ENCODE results near the gene WDPCP. TPM values are rescaled to one million over a fixed set of nuclear protein-coding genes. Genes with fewer than 3 reads are reported as not detected.
"Not testable (repeated sequence)": the region's sequence is repeated elsewhere in the genome, so short reads cannot be mapped to it uniquely, and the experiment has no call there.

The WDPCP gene
- total RNA-seq, 4 donors from 2014 or later, result 7.8 to 23.7 (median 10.7) TPM

- H3K4me3 ChIP-seq, result no peak overlapping the region
- TF ChIP-seq CTCF (IDR thresholded peaks at IDR 0.05) (no peak), POLR2A (IDR thresholded peaks at IDR 0.05; ENCODE audit: low read depth) (no peak)
- 86% methylated on average over 4 of the region's 4 CpGs for WGBS
- no peaks in the 10 kb centered on the region for H3K4me1 ChIP-seq
- no peak for DNase-seq (ENCODE audit: extremely low spot score)
- H3K36me3 ChIP-seq, result no peaks in the 10 kb centered on the region
- intact Hi-C loops (cut with DNase I), result no loop called here
- H3K27ac ChIP-seq (replicated peaks in 1 of 4), result no peak overlapping the region
- no peaks in the 10 kb centered on the region for H3K9me3 ChIP-seq
- peaks cover 0 to 6% (median 0%) of the 10 kb centered on the region in 4 donors for H3K27me3 ChIP-seq
These were observed 509.2 kb downstream of the WDPCP start for GRCh38 chr2:63078852-63079606.

GRCh38 chr2:63074399-63074798, 513.9 kb downstream of the WDPCP start:
- 84% methylated on average over 4 of the region's 4 CpGs for WGBS
- H3K9me3 ChIP-seq; DNase-seq (ENCODE audit: extremely low spot score); H3K4me3 ChIP-seq; H3K36me3 ChIP-seq; H3K4me1 ChIP-seq; H3K27ac ChIP-seq (replicated peaks in 1 of 4); intact Hi-C loops (cut with DNase I); H3K27me3 ChIP-seq: not testable (repeated sequence)

GRCh38 chr2:63073994-63074393, 514.3 kb downstream of the WDPCP start:
- Histone ChIP-seq H3K27ac (replicated peaks in 1 of 4) (no peak overlapping the region), H3K4me3 (no peak overlapping the region), H3K36me3 (no peaks in the 10 kb centered on the region), H3K9me3 (no peaks in the 10 kb centered on the region), H3K4me1 (no peaks in the 10 kb centered on the region), H3K27me3 (peaks cover 0 to 9% (median 0%) of the 10 kb centered on the region in 4 donors)
- whole genome bisulfite sequencing, result 73% methylated on average over 3 of the region's 3 CpGs
- no peak for DNase-seq (ENCODE audit: extremely low spot score)
- TF ChIP-seq POLR2AphosphoS5 (IDR thresholded peaks at IDR 0.05), result no peak
- no peak for TF ChIP-seq POLR2A (IDR thresholded peaks at IDR 0.05; ENCODE audit: low read depth)
- TF ChIP-seq EP300 (IDR thresholded peaks at IDR 0.05), result no peak
- no peak for TF ChIP-seq CTCF (IDR thresholded peaks at IDR 0.05)
- intact Hi-C loops (cut with DNase I), result no loop called here

GRCh38 chr2:63071664-63072063, 516.6 kb downstream of the WDPCP start:
- intact Hi-C loops (cut with DNase I), result no loop called here
- Histone ChIP-seq H3K27me3 (peaks cover 0 to 17% (median 6%) of the 10 kb centered on the region in 4 donors), H3K36me3 (no peaks in the 10 kb centered on the region), H3K9me3 (no peaks in the 10 kb centered on the region), H3K27ac (replicated peaks in 1 of 4) (no peak overlapping the region), H3K4me1 (no peaks in the 10 kb centered on the region), H3K4me3 (no peak overlapping the region)
- DNase-seq (ENCODE audit: extremely low spot score), result no peak
- TF ChIP-seq POLR2A (IDR thresholded peaks at IDR 0.05; ENCODE audit: low read depth), result no peak
- no peak for TF ChIP-seq CTCF (IDR thresholded peaks at IDR 0.05)
- TF ChIP-seq POLR2AphosphoS5 (IDR thresholded peaks at IDR 0.05), result no peak
- no peak for TF ChIP-seq EP300 (IDR thresholded peaks at IDR 0.05)
- 79% methylated on average over 2 of the region's 2 CpGs for WGBS

Small RNA genes within 50 kb of the gene (small RNA-seq; reads per million reads assigned to genes)
- 0 reads per million in 3 donors for gene RF00017

Other genes with a start within 250 kb of the WDPCP start
- gene MDH1, start 486 bp upstream of the WDPCP start, total RNA-seq, result 100 to 1,000 TPM; 169 to 206 (median 182) TPM

Data from esophagus muscularis mucosa (tissue), 4 donors.